Measurements from ENCODE around the gene DYNAP.

DNA sequence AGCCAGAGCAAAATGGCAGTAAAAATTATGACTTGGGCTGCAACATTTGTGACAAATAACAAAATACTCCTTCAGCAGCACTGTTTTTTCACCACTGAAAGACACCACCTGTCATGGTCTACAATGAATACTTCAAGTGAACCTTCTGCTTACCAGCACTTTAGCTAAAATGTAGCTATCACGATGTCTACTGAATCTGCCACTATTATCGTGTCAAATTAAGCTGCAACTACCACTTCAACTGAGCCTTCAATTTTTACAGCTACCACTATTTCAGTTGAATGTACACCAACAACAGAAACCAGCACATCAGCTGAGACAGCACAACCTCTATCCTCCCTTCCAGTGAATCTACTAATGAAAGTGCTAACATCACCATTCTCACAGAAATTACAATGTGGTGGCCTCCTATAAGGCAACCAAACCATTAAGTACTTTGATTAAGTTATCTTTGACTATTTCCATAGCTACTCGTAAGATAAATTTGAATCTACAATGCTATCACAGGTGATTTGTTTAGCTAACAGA is 10.8 kb upstream of the DYNAP start:
- TF ChIP-seq ZBED1 (IDR thresholded peaks at IDR 0.05; ENCODE audit: borderline replicate concordance): no peak
- no peak for TF ChIP-seq RELA (IDR thresholded peaks at IDR 0.05; ENCODE audit: borderline replicate concordance, partially characterized antibody)
- TF ChIP-seq RAD51 (IDR thresholded peaks at IDR 0.05): no peak
- TF ChIP-seq CTCF (IDR thresholded peaks at IDR 0.05 in 2 of 3, conservative IDR thresholded peaks at IDR 0.05 in 1 of 3; ENCODE audit: control insufficient read depth in 2 of 3, extremely low read depth in 1 of 3, insufficient read depth in 1 of 3, low read depth in 3 of 3, low read length in 3 of 3): no peak
- no peak for TF ChIP-seq ZSCAN29 (IDR thresholded peaks at IDR 0.05)
